Ishikawa (cell line): ENCODE data around the gene ANKRD34C.

ENCODE experiments used
- CEBPB ChIP-seq: IDR thresholded peaks from 2 replicates; pipeline ENCODE4 v1.6.1; 2012
- CREB1 ChIP-seq: IDR thresholded peaks from 2 replicates; pipeline ENCODE4 v1.6.1; 2012; ENCODE audit warnings: low read depth
- EGR1 ChIP-seq: IDR thresholded peaks from 2 replicates; pipeline ENCODE4 v1.6.1; 2012
- EP300 ChIP-seq: IDR thresholded peaks from 2 replicates; pipeline ENCODE4 v1.6.1; 2012; ENCODE audit warnings: borderline replicate concordance
- FOXM1 ChIP-seq: IDR thresholded peaks from 2 replicates; pipeline ENCODE4 v1.6.1; 2012; ENCODE audit warnings: low read depth, borderline replicate concordance
- MAX ChIP-seq: IDR thresholded peaks from 2 replicates; pipeline ENCODE4 v1.6.1; 2012
- NFIC ChIP-seq: IDR thresholded peaks from 2 replicates; pipeline ENCODE4 v1.6.1; 2012
- RAD21 ChIP-seq: IDR thresholded peaks from 2 replicates; pipeline ENCODE4 v1.6.1; 2012; ENCODE audit warnings: low read depth
- TAF1 ChIP-seq: IDR thresholded peaks from 2 replicates; pipeline ENCODE4 v1.6.1; 2012; ENCODE audit warnings: low read depth, mild to moderate bottlenecking
- TCF12 ChIP-seq: IDR thresholded peaks from 2 replicates; pipeline ENCODE4 v1.6.1; 2012; ENCODE audit warnings: low read depth
- TEAD4 ChIP-seq: IDR thresholded peaks from 2 replicates; pipeline ENCODE4 v1.6.1; 2012
- YY1 ChIP-seq: IDR thresholded peaks from 2 replicates; pipeline ENCODE4 v1.6.1; 2012; ENCODE audit warnings: low read depth
- ZBTB7A ChIP-seq: IDR thresholded peaks from 2 replicates; pipeline ENCODE4 v1.6.1; 2012; ENCODE audit warnings: low read depth
- TF ChIP-seq, protein P1 (sequence below): IDR thresholded peaks from 2 replicates; pipeline ENCODE4 v1.6.1; 2012; ENCODE audit warnings: low read depth, mild to moderate bottlenecking
- TF ChIP-seq, protein P2 (sequence below): IDR thresholded peaks from 2 replicates; pipeline ENCODE4 v1.6.1; 2012

ANKRD34C gene

GRCh38 chr15:79294075-79294474 is 11.6 kb downstream of the ANKRD34C start:
- no peak for TF ChIP-seq CEBPB
- TF ChIP-seq EP300 = no peak
- TF ChIP-seq, protein P1, sequence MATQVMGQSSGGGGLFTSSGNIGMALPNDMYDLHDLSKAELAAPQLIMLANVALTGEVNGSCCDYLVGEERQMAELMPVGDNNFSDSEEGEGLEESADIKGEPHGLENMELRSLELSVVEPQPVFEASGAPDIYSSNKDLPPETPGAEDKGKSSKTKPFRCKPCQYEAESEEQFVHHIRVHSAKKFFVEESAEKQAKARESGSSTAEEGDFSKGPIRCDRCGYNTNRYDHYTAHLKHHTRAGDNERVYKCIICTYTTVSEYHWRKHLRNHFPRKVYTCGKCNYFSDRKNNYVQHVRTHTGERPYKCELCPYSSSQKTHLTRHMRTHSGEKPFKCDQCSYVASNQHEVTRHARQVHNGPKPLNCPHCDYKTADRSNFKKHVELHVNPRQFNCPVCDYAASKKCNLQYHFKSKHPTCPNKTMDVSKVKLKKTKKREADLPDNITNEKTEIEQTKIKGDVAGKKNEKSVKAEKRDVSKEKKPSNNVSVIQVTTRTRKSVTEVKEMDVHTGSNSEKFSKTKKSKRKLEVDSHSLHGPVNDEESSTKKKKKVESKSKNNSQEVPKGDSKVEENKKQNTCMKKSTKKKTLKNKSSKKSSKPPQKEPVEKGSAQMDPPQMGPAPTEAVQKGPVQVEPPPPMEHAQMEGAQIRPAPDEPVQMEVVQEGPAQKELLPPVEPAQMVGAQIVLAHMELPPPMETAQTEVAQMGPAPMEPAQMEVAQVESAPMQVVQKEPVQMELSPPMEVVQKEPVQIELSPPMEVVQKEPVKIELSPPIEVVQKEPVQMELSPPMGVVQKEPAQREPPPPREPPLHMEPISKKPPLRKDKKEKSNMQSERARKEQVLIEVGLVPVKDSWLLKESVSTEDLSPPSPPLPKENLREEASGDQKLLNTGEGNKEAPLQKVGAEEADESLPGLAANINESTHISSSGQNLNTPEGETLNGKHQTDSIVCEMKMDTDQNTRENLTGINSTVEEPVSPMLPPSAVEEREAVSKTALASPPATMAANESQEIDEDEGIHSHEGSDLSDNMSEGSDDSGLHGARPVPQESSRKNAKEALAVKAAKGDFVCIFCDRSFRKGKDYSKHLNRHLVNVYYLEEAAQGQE = peak; percentile 71
- no peak for TF ChIP-seq TAF1
- TF ChIP-seq EGR1 = no peak
- no peak for TF ChIP-seq ZBTB7A

DNA sequence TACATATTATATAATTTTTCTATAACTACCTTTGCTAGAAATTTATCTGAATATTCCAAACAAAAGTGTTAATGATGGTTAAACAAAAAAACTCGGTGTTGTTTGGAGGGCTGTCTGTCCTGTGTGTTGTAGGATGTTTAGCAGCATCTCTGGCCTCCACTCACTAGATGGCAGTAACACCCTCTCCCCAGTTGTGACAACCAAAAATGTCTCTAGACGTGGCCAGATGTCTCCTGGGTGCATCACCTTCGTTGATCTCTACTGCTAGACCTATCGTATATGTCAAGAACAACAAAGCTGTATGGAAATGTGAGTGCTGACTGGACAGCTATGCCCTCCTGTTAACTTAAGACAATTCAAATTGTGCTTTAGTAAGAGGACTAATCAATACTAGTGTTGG is 14.1 kb downstream of the ANKRD34C start:
- TF ChIP-seq FOXM1 = no peak
- TF ChIP-seq, protein P1 = no peak
- TF ChIP-seq TEAD4 = no peak
- TF ChIP-seq MAX = no peak
- no peak for TF ChIP-seq TCF12
- TF ChIP-seq CREB1 = no peak
- TF ChIP-seq NFIC = no peak
- TF ChIP-seq RAD21 = no peak
- no peak for TF ChIP-seq EP300
- TF ChIP-seq EGR1 = no peak
- TF ChIP-seq, protein P2, sequence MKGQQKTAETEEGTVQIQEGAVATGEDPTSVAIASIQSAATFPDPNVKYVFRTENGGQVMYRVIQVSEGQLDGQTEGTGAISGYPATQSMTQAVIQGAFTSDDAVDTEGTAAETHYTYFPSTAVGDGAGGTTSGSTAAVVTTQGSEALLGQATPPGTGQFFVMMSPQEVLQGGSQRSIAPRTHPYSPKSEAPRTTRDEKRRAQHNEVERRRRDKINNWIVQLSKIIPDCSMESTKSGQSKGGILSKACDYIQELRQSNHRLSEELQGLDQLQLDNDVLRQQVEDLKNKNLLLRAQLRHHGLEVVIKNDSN = no peak
- no peak for TF ChIP-seq ZBTB7A
- no peak for TF ChIP-seq YY1
- no peak for TF ChIP-seq TAF1
- no peak for TF ChIP-seq CEBPB

- no peak for TF ChIP-seq FOXM1
- no peak for TF ChIP-seq RAD21
- TF ChIP-seq ZBTB7A = no peak
- TF ChIP-seq EGR1 = no peak
- TF ChIP-seq, protein P1 = no peak
- no peak for TF ChIP-seq TAF1
- TF ChIP-seq YY1 = no peak
- no peak for TF ChIP-seq NFIC
- no peak for TF ChIP-seq MAX
- no peak for TF ChIP-seq EP300
- TF ChIP-seq, protein P2 = no peak
These were observed 16.8 kb downstream of the ANKRD34C start for GRCh38 chr15:79299126-79299840.

GRCh38 chr15:79299841-79300235 is 17.3 kb downstream of the ANKRD34C start:
- TF ChIP-seq TEAD4 = no peak
- TF ChIP-seq EGR1 = no peak

DNA sequence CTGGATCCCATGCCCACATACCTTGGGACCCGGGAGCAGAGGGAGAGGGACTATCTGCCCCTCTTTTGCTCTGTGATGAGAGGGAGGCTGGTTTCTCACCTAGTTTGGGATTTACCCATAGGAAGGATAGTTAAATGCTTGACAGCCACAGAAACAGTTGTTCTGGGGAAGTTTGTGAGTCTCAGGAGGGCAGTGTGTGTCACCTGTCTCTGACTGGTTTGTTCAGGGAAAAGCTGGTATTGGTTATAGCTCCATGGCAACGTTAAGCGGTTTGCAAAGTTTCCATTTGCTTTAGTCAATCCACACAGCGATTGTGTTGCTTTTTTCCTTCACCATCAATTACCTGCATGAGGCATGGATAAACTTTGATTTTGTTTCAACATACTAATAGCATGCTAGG is 24.7 kb downstream of the ANKRD34C start:
- TF ChIP-seq CEBPB (no peak), ZBTB7A (no peak), TAF1 (no peak), FOXM1 (no peak), CREB1 (no peak), YY1 (no peak), RAD21 (no peak), TCF12 (no peak), TEAD4 (no peak), EGR1 (no peak), EP300 (no peak), NFIC (no peak), MAX (no peak)
- TF ChIP-seq, protein P1 = no peak
- TF ChIP-seq, protein P2 = no peak
